Caki2 (cell line): ENCODE results near the gene INHBE. TPM values are rescaled to one million over a fixed set of nuclear protein-coding genes. Genes with fewer than 3 reads are reported as not detected.

Experiments used
- DNase-seq: peaks from one replicate; pipeline ENCODE4 v3.0.0-alpha.2; 2015; ENCODE audit warnings: low read depth
- in situ Hi-C: cut with HindIII; loops from 2 replicates; pipeline ENCODE4 v1.10.0; 2016; ENCODE audit warnings: low sequenced_read_pairs, low pct_unique_long_range_greater_than_20kb, mixed read lengths
- total RNA-seq: library from RNA; depleted of rRNA; stranded (reverse); fragments of >200 nt; shearing (Covaris generic); gene quantifications from 2 replicates; pipeline ENCODE4 v1.2.3, GENCODE V29; 2014; ENCODE audit warnings: low replicate concordance

INHBE gene
- total RNA-seq, 1 experiment from 2014 or later: not detected

GRCh38 chr12:57456737-57457490, 1.8 kb downstream of the INHBE start:
- in situ Hi-C loops: no loop called here
- no peak for DNase-seq

DNA sequence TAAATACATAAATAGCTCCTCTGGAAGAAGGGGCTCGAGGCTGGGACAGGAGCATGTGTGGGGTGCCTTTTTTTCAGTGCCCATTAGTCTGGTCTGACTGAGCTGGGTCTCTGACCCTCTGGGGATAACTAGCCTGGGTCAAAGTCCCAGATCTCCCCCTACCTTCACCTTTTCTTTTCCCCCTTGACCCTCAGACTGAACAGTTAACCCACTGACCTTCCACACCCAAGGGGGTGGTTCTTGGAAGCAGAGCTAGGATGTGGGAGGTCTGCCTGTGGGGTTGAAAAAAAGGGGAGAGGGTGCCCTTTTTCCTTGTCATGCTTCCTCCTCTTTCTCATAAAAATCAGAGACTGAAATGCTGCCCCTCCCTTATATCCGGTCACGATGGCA, 3.6 kb downstream of the INHBE start:
- in situ Hi-C loops: no loop called here

DNA sequence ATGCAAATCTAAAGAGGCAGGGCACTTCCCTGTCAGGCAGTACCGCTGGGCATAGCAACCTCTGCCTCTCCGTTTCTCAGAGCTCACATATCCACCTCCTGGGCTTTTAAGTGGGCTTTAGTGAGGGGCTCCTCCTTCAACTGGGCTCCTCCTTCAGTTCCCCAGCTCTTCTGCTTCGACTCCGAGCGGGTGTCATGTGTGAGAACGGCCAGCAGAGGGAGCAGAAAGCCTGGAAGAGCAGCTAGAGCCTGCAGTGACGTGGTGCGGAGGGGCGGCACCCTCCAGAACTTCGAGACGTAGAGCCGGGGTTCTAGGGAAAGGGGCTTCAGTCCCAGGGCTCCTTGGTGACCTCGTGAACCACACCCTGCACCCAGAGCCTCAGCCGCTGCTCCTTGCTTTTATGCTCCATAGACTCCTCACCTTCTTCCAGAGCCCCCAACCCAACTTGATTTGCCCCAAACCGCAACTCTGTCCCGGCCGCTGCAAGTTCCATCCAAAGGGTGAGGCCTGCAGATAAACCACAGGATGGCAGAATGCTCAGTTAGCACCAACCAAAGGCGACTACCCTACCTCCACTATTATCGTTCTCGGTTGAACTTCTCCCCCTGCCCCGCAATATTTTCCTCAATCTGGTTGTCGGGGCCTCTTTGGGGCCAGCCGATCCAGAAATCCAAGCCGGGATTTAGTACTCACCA, 4.1 kb downstream of the INHBE start:
- in situ Hi-C loops: no loop called here
- peak; percentile 99 for DNase-seq

More for the DNA sequence above, 3.6 kb downstream of the INHBE start:
- no peak for DNase-seq

DNA sequence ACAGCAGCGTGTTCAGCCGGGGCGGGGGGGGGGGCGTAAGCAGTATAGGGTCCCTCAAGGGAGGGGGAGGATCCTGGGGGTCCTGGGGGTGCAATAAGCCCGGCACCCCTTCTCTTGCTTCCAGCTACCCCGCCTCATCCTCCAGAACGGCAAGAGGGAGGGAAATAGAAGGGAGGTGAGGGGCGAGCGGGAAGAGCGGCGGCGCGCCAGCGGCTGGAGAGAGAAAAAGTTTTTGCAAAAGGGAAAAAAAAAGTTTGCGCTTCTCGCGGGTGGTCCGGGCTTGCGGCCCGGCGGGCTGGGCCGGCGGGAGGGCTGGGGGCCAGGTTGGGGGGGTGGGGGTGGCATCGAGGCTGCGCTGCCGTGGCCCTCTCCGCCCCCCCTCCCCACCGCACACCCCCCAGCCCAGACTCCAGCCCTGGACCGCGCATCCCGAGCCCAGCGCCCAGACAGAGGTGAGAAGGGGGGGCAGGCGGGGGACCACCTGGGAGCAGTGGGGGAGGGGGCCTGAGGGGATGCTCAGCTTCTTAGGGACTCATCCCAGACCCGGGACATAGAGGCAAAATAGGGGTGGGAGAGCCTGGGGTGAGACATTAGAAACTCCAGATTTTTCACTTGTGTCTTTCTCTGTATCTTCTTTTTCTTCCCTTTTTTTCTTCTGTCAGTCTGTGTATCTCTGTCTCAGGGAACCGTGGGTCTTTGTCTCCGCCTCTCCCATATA, 4.8 kb downstream of the INHBE start, which contains the start of gene GLI1:
TSS of gene GLI1 (plus strand) at position 36 of the 718 bp plus-strand sequence. CDS start 3,907 bp downstream, outside the sequence.
- in situ Hi-C loops: no loop called here

GRCh38 chr12:57460468-57460784, 5.3 kb downstream of the INHBE start:
- in situ Hi-C loops: no loop called here

More for the DNA sequence above, 4.8 kb downstream of the INHBE start, which contains the start of gene GLI1:
- DNase-seq: no peak

GRCh38 chr12:57460841-57461275, 5.8 kb downstream of the INHBE start:
- DNase-seq: no peak
- in situ Hi-C loops: no loop called here

More at GRCh38 chr12:57460468-57460784, 5.3 kb downstream of the INHBE start:
- peak; percentile 32 for DNase-seq

- peak; percentile 63 for DNase-seq
- in situ Hi-C loops: no loop called here
Measured at GRCh38 chr12:57461276-57461916, 6.3 kb downstream of the INHBE start.

- in situ Hi-C loops: no loop called here
- peak; percentile 69 for DNase-seq
Measured at GRCh38 chr12:57461917-57462250, 6.8 kb downstream of the INHBE start.

GRCh38 chr12:57462251-57462911, 7.3 kb downstream of the INHBE start:
- in situ Hi-C loops: no loop called here

DNA sequence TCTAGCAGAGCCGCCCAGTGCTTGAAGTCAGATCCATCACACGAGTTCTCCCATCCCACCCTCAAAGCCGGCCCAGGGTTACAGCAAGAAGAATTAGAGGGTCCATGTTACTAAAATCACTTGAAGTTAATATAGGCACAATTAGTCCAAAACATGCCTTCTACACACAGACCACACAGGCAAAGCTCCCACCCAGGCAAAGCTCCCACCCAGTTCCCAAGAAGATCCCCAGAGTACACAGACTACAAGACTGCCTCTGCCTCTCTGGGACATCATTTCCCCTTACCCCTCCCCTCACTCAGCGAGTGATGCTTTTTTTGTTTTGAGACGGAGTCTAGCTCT, 7.8 kb downstream of the INHBE start:
- DNase-seq: no peak
- in situ Hi-C loops: no loop called here

More at GRCh38 chr12:57462251-57462911, 7.3 kb downstream of the INHBE start:
- DNase-seq: peak; percentile 98

GRCh38 chr12:57464569-57464968, 9.5 kb downstream of the INHBE start:
- in situ Hi-C loops: no loop called here
- no peak for DNase-seq

DNA sequence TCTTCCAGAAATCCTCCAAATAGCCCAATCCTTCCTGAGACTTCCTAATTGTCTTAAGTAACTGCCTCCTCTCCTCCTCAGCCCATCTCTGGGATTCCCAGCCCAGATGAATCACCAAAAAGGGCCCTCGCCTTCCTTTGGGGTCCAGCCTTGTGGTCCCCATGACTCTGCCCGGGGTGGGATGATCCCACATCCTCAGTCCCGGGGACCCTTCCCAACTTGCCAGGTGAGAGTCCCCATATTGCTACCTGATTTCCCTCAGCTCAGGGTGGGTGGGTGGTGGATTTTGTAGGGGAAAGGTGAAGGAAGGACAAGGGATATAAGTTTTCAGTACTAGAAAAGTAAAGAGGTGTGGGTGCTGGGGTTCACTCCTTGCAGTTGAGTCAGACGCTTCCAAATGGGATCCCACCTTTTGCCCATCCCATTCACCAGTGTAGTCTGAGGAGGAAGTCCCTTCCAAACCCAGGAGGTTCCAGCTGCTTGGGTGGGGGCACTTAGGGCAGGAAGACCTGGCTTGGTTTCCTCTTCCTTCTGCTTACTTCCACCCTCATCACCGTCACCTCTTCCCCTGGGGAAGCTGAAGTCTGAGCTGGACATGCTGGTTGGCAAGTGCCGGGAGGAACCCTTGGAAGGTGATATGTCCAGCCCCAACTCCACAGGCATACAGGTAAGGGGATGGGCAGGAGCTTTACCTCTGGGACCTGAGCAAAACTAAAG, 10.1 kb downstream of the INHBE start:
- in situ Hi-C loops: no loop called here
- DNase-seq: no peak

DNA sequence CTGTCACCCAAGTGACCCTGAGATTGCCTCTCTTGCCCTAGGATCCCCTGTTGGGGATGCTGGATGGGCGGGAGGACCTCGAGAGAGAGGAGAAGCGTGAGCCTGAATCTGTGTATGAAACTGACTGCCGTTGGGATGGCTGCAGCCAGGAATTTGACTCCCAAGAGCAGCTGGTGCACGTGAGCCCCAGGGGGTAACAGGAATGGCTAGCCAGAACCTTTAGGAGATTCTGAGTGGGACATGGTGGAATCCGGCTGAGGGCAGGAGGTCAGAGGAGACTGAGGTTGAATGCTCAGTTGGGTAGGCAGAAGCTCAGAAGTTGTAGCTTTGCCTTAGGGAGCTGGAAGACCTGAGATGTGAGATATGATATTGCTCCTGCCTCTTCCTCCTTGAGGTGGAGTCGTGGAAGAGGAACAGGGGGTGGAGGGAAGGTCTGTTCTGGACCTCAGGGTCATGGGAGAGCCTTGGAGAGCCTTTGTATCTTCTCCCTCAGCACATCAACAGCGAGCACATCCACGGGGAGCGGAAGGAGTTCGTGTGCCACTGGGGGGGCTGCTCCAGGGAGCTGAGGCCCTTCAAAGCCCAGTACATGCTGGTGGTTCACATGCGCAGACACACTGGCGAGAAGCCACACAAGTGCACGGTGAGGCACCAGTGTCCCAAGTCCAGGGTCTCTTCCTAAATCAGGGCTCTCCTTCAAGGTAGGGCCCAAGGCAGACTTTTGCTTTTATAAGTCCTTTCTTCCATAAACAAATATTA, 10.8 kb downstream of the INHBE start:
- no peak for DNase-seq
- in situ Hi-C loops: no loop called here

DNA sequence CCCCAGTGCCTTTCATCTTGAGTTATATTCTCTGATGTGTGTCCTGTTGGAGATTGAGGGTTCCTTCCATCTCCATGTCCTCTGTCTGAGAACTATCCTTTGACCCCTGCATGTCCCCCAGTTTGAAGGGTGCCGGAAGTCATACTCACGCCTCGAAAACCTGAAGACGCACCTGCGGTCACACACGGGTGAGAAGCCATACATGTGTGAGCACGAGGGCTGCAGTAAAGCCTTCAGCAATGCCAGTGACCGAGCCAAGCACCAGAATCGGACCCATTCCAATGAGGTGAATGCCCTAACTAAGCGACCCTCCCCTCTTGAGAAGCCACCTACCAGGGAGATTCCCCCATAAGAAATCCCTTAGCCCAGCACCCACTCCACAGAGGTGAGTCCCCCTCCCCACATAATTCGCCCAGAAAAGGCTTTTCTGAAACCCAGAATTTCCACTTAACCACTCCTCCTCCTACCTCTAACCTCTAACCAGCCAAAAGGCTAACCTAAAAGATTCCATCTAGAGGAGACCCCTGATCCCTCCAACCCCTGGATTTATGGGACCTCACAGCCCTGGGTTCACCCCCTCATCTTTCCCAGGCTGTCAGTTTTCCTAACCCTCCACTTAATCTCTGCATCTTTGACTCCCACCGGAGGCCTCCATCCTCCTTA, 12.2 kb downstream of the INHBE start:
- DNase-seq: no peak
- in situ Hi-C loops: no loop called here

GRCh38 chr12:57467915-57468314, 12.8 kb downstream of the INHBE start:
- in situ Hi-C loops: no loop called here

GRCh38 chr12:57469296-57470164, 14.4 kb downstream of the INHBE start:
- no peak for DNase-seq
- in situ Hi-C loops: no loop called here

More at GRCh38 chr12:57467915-57468314, 12.8 kb downstream of the INHBE start:
- no peak for DNase-seq
